Progenitor cell of endocrine pancreas (in vitro differentiated cells): Measurements from ENCODE around the gene RIOX2. TPM values are rescaled to one million over a fixed set of nuclear protein-coding genes. Genes with fewer than 3 reads are reported as not detected.
"Not testable (repeated sequence)": the region's sequence is repeated elsewhere in the genome, so short reads cannot be mapped to it uniquely, and the experiment has no call there.

Experiments
- DNase-seq: peaks from one replicate; pipeline ENCODE4 v3.0.0; 2021; ENCODE audit warnings: low spot score; ENCODE audit not compliant: unreplicated experiment
- H3K27ac Mint-ChIP-seq: 2 replicates; pipeline ENCODE4 v1.8.0; 2021; ENCODE audit warnings: mild to moderate bottlenecking, moderate library complexity, mixed read lengths
- H3K27me3 Mint-ChIP-seq: 2 replicates; pipeline ENCODE4 v1.8.0; 2021; ENCODE audit warnings: mixed read lengths
- H3K36me3 Mint-ChIP-seq: 2 replicates; pipeline ENCODE4 v1.8.0; 2022; ENCODE audit warnings: mixed read lengths; ENCODE audit not compliant: insufficient read depth
- H3K4me1 Mint-ChIP-seq: 2 replicates; pipeline ENCODE4 v1.8.0; 2021; ENCODE audit warnings: low read depth, mixed read lengths
- H3K4me3 Mint-ChIP-seq: 2 replicates; pipeline ENCODE4 v1.8.0; 2021; ENCODE audit warnings: low read depth, mild to moderate bottlenecking, moderate library complexity, mixed read lengths
- H3K9me3 Mint-ChIP-seq: 2 replicates; pipeline ENCODE4 v1.8.0; 2021; ENCODE audit warnings: low read depth, mixed read lengths
- CTCF ChIP-seq: fragments of 200-600 bp; sonication (generic); IDR thresholded peaks from one replicate; pipeline ENCODE4 v1.5.0; 2021; ENCODE audit warnings: antibody characterized with exemption, mild to moderate bottlenecking; ENCODE audit not compliant: unreplicated experiment
- total RNA-seq: library from RNA; stranded (reverse); gene quantifications from 2 replicates; pipeline ENCODE4 v1.2.1, GENCODE V29; 2021

Gene RIOX2
- total RNA-seq, 1 donor from 2014 or later, result 16.4 TPM

- Mint-ChIP-seq H3K27ac (no peak overlapping the region), H3K4me3 (no peak overlapping the region), H3K36me3 (no peaks in the 10 kb centered on the region), H3K4me1 (no peaks in the 10 kb centered on the region), H3K9me3 (no peaks in the 10 kb centered on the region), H3K27me3 (no peaks in the 10 kb centered on the region)
- DNase-seq, result no peak
- no peak for TF ChIP-seq CTCF
These were observed 40.7 kb upstream of the RIOX2 start for GRCh38 chr3:98012979-98013378.

- DNase-seq, H3K36me3 Mint-ChIP-seq, H3K9me3 Mint-ChIP-seq, H3K27me3 Mint-ChIP-seq, H3K4me1 Mint-ChIP-seq, H3K27ac Mint-ChIP-seq, H3K4me3 Mint-ChIP-seq: not testable (repeated sequence)
These were observed 38.7 kb upstream of the RIOX2 start for GRCh38 chr3:98010883-98011449.

DNA sequence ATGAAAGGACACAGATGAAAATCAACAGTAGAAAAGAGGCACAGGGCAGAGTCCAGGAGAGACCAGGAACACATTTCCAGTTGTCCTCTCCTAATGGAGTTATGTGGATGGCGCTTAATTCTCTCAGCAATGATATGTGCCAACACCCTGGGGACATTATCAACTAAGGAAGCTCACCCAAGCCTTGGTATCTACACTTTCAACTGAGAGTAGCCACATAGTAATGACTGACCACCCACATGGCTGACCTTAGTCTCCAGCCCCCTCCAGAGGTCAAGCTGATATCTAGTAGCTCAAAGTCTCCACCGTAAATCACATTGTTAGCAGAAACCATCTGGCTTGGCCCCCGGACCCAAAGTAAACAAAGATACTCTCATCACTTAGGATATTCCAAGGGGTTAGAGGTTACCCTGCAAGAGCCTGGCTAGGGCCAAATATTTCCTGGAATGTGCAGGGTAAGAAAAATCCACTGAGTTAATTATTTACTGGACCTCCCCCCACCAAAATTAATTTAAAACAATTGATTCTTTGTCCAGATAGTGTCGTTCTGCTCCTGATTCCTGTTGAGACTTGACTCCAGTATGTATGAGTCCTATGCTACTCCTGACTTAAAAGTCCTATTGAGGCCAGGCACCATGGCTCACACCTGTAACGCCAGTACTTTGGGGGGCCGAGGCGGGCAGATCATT, 38.1 kb upstream of the RIOX2 start:
- H3K27me3 Mint-ChIP-seq, result peaks cover 6% of the 10 kb centered on the region
- no peak overlapping the region for H3K4me3 Mint-ChIP-seq
- H3K27ac Mint-ChIP-seq, result no peak overlapping the region
- no peaks in the 10 kb centered on the region for H3K36me3 Mint-ChIP-seq
- no peak for TF ChIP-seq CTCF
- no peaks in the 10 kb centered on the region for H3K4me1 Mint-ChIP-seq
- DNase-seq, result no peak
- no peaks in the 10 kb centered on the region for H3K9me3 Mint-ChIP-seq

GRCh38 chr3:98008855-98009254, 36.6 kb upstream of the RIOX2 start:
- TF ChIP-seq CTCF, result no peak
- Mint-ChIP-seq H3K27ac (no peak overlapping the region), H3K36me3 (no peaks in the 10 kb centered on the region), H3K27me3 (peaks cover 6% of the 10 kb centered on the region), H3K4me1 (no peaks in the 10 kb centered on the region), H3K9me3 (no peaks in the 10 kb centered on the region), H3K4me3 (no peak overlapping the region)
- no peak for DNase-seq

GRCh38 chr3:98005438-98005837, 33.2 kb upstream of the RIOX2 start:
- no peak for DNase-seq
- Mint-ChIP-seq H3K27ac (no peak overlapping the region), H3K4me3 (no peak overlapping the region), H3K9me3 (no peaks in the 10 kb centered on the region), H3K27me3 (peaks cover 6% of the 10 kb centered on the region), H3K4me1 (no peaks in the 10 kb centered on the region), H3K36me3 (no peaks in the 10 kb centered on the region)
- TF ChIP-seq CTCF, result no peak

DNA sequence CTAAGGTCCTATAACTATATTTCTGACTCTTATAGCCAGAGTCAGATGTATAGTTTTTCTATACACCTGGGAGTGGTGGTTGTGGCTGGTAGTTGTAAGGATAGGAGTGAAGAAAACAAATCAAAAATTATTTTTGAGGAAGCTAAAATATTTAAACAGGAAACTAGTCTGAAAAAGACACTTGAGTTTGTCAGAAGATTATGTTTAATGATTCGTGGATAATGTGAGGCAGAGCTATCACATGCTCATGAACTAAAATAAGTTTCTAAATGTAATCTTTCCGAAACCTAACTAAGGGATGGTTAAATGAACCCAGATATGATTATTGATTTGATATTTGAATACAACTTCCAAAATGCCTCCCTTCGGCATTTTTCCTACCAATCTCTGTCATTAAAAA, 32.5 kb upstream of the RIOX2 start:
- no peak overlapping the region for H3K27ac Mint-ChIP-seq
- no peak overlapping the region for H3K4me3 Mint-ChIP-seq
- H3K4me1 Mint-ChIP-seq, result no peaks in the 10 kb centered on the region
- TF ChIP-seq CTCF, result no peak
- H3K36me3 Mint-ChIP-seq, result no peaks in the 10 kb centered on the region
- H3K27me3 Mint-ChIP-seq, result peaks cover 6% of the 10 kb centered on the region
- DNase-seq, result no peak
- no peaks in the 10 kb centered on the region for H3K9me3 Mint-ChIP-seq
